Esophagus muscularis mucosa (tissue), 4 donors: ENCODE results near the gene SLC4A11. TPM values are rescaled to one million over a fixed set of nuclear protein-coding genes. Genes with fewer than 3 reads are reported as not detected.

Experiments used
- DNase-seq: peaks from one replicate; pipeline ENCODE4 v3.0.0-alpha.2; 2017; ENCODE audit errors: extremely low spot score
- H3K27ac ChIP-seq, 4 donors: fragments of 200-600 bp; sonication (generic); replicated peaks in 1 of 4; 1 replicate in 3 of 4; 2 replicates in 1 of 4; pipeline ENCODE4 v1.5.1; 2016 to 2019; ENCODE audit warnings: mild to moderate bottlenecking in 1 of 4
- H3K27me3 ChIP-seq, 4 donors: fragments of 200-600 bp; sonication (generic); one replicate each; pipeline versions ENCODE4 v1.5.1 to v1.6.0; 2016 to 2019
- H3K36me3 ChIP-seq, 4 donors: fragments of 200-600 bp; sonication (generic); one replicate each; pipeline ENCODE4 v1.5.1; 2016 to 2019
- H3K4me1 ChIP-seq, 4 donors: fragments of 200-600 bp; sonication (generic); one replicate each; pipeline ENCODE4 v1.5.1; 2016 to 2019
- H3K4me3 ChIP-seq, 4 donors: fragments of 200-600 bp; sonication (generic); 1 replicate in 2 of 4; 2 replicates in 2 of 4; pipeline ENCODE4 v1.5.1; 2016 to 2019; ENCODE audit warnings: mild to moderate bottlenecking in 4 of 4, moderate library complexity in 1 of 4
- H3K9me3 ChIP-seq, 4 donors: fragments of 200-600 bp; sonication (generic); 1 replicate in 3 of 4; 2 replicates in 1 of 4; pipeline ENCODE4 v1.5.1; 2016 to 2019
- CTCF ChIP-seq, 3 experiments: fragments of 200-600 bp in 2 of 3; fragments of 450-650 bp in 1 of 3; sonication (generic) in 2 of 3; IDR thresholded peaks; one replicate each; pipeline ENCODE4 v1.5.1; 2017 to 2019; ENCODE audit warnings: antibody characterized with exemption in 3 of 3, mild to moderate bottlenecking in 2 of 3, moderate library complexity in 1 of 3
- EP300 ChIP-seq: sonication (generic); formaldehyde crosslinking; IDR thresholded peaks from one replicate; pipeline ENCODE4 v1.6.1; 2017; ENCODE audit warnings: antibody characterized with exemption
- POLR2A ChIP-seq: fragments of 450-650 bp; IDR thresholded peaks from one replicate; pipeline ENCODE4 v1.6.1; 2017; ENCODE audit warnings: antibody characterized with exemption, moderate library complexity, mild to moderate bottlenecking, low read depth
- POLR2AphosphoS5 ChIP-seq, 2 donors: sonication (generic); formaldehyde crosslinking; IDR thresholded peaks; one replicate each; pipeline ENCODE4 v1.6.1; 2017; ENCODE audit warnings: antibody characterized with exemption in 2 of 2
- WGBS: methylation state at CpG from one replicate; pipeline ENCODE4 v1.1.5; 2018; 5-methylcytosine and 5-hydroxymethylcytosine counted together
- intact Hi-C: fragments of 100-400 bp; cut with DNase I; formaldehyde crosslinking; loops from one replicate; pipeline ENCODE4 v1.15.1; 2023
- total RNA-seq, 4 donors: library from RNA; depleted of rRNA; stranded (reverse); fragments of >200 nt; gene quantifications; one replicate each; pipeline versions ENCODE4 v1.1.0 to v1.2.1, GENCODE V29; 2016

The SLC4A11 gene
- total RNA-seq, 4 donors from 2014 or later: 0.11 to 0.32 TPM; not detected in 2

GRCh38 chr20:3181270-3181669 lies 57.7 kb downstream of the SLC4A11 start:
- H3K9me3 ChIP-seq: no peaks in the 10 kb centered on the region
- no peaks in the 10 kb centered on the region for H3K4me1 ChIP-seq
- no peaks in the 10 kb centered on the region for H3K27me3 ChIP-seq
- TF ChIP-seq POLR2AphosphoS5 (IDR thresholded peaks at IDR 0.05) (no peak), EP300 (no peak), CTCF (IDR thresholded peaks at IDR 0.05) (no peak), POLR2A (no peak)
- intact Hi-C loops: no loop called here
- H3K36me3 ChIP-seq: peaks cover 0 to 6% (median 0%) of the 10 kb centered on the region in 4 donors
- no peak for DNase-seq
- 77% methylated on average over 5 of the region's 5 CpGs for WGBS
- H3K27ac ChIP-seq: no peak overlapping the region
- no peak overlapping the region for H3K4me3 ChIP-seq

- TF ChIP-seq CTCF (IDR thresholded peaks at IDR 0.05) (no peak), EP300 (no peak), POLR2A (no peak), POLR2AphosphoS5 (IDR thresholded peaks at IDR 0.05) (no peak)
- Histone ChIP-seq H3K9me3 (no peaks in the 10 kb centered on the region), H3K4me3 (no peak overlapping the region), H3K4me1 (peaks cover 0 to 5% (median 2%) of the 10 kb centered on the region in 4 donors), H3K27me3 (no peaks in the 10 kb centered on the region), H3K27ac (no peak overlapping the region), H3K36me3 (peaks cover 0 to 6% (median 0%) of the 10 kb centered on the region in 4 donors)
- DNase-seq: no peak
- intact Hi-C loops: no loop called here
- WGBS: 74% methylated on average over 4 of the region's 4 CpGs
These were observed 58.7 kb downstream of the SLC4A11 start for GRCh38 chr20:3180319-3180718.

- H3K27me3 ChIP-seq: peaks cover 0 to 7% (median 0%) of the 10 kb centered on the region in 4 donors
- no peaks in the 10 kb centered on the region for H3K36me3 ChIP-seq
- H3K4me1 ChIP-seq: peaks cover 8 to 24% (median 22%) of the 10 kb centered on the region in 4 donors
- TF ChIP-seq EP300 (no peak), POLR2AphosphoS5 (IDR thresholded peaks at IDR 0.05) (no peak), POLR2A (no peak), CTCF (IDR thresholded peaks at IDR 0.05) (no peak)
- whole genome bisulfite sequencing: 81% methylated on average over 8 of the region's 8 CpGs
- DNase-seq: no peak
- no peak overlapping the region for H3K4me3 ChIP-seq
- intact Hi-C loops: no loop called here
- H3K27ac ChIP-seq: no peak overlapping the region
- no peaks in the 10 kb centered on the region for H3K9me3 ChIP-seq
These were observed 61.1 kb downstream of the SLC4A11 start for GRCh38 chr20:3177746-3178485.

Other genes starting within 250 kb of the SLC4A11 start
- gene GNRH2, start 195.6 kb downstream of the SLC4A11 start, total RNA-seq: not detected
- gene MRPS26, start 193.1 kb downstream of the SLC4A11 start, total RNA-seq: 10 to 100 TPM; 52.3 to 90.7 (median 71.5) TPM
- not detected for gene OXT, start 167.6 kb downstream of the SLC4A11 start, total RNA-seq
- not detected for gene AVP, start 154.5 kb downstream of the SLC4A11 start, total RNA-seq
- gene FASTKD5, start 79.3 kb downstream of the SLC4A11 start, total RNA-seq: 10 to 100 TPM; 10.8 to 15.7 (median 14.3) TPM
- gene UBOX5, start 79.3 kb downstream of the SLC4A11 start, total RNA-seq: 10 to 100 TPM in 1 of 4 donors, 1 to 10 TPM in 3; 5.8 to 10.3 (median 7.6) TPM
- gene LZTS3, start 65.6 kb downstream of the SLC4A11 start, total RNA-seq: 10 to 100 TPM in 3 of 4 donors, 1 to 10 TPM in 1; 8.3 to 20.0 (median 15.3) TPM
- 10 to 100 TPM; 64.4 to 86.0 (median 69.7) TPM for gene DDRGK1, start 34.5 kb downstream of the SLC4A11 start, total RNA-seq
- gene ITPA, start 29.7 kb downstream of the SLC4A11 start, total RNA-seq: 10 to 100 TPM; 18.7 to 30.0 (median 27.8) TPM
- gene DNAAF9, start 168.5 kb upstream of the SLC4A11 start, total RNA-seq: 10 to 100 TPM; 29.5 to 51.9 (median 41.4) TPM
- 10 to 100 TPM; 14.1 to 19.1 (median 18.0) TPM for gene ATRN, start 231.8 kb upstream of the SLC4A11 start, total RNA-seq